ENCODE measurements around the gene RNF225. TPM values are rescaled to one million over a fixed set of nuclear protein-coding genes. Genes with fewer than 3 reads are reported as not detected.
A peak's percentile ranks its signal among the peaks of the same experiment; 100 is the strongest.

RNF225 gene
- total and polyA plus RNA-seq, 2 of the 13 experiments (the other 11 are each of a cell fraction or from before 2014, with no cell fraction given): not detected

DNA sequence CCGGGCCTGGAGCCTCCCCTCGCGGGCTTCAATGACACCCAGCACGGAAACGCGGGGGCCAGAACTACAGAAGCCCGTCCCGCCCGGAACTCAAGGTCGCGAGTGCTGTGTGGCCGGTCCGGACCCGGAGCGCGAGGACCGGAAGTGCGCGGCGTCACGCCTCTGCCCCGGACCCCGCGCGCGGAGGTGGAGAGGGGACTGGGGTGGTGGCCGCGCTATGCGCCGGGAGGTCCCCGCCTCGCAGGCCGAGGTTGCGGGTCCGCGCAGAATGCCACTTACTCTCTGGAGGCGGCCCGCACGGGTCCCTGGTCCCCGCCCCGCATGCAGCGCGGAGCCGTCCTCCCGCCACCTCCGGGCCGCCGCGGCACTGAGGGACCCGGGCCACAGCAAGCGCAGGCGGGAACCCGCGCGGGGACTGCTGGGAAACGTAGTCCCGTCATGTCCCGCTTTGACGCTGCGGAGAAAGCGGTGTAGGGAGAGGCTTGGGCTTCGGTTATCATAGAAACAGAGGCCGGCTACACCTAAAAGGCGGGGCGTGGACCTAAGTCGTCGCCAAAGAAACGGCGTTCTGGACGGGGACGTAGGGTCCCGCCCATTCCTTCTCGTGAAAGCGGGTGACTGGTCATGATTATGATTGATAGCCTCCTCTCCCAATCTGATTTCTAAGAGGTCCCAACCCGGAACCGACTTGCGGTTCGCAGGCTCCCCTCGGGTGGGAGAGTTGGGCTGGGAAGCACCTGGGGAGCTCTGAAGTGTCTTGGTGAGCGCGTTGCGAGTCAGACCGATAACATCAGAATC is 14.6 kb upstream of the RNF225 start, which contains the start of gene ZNF837 (continued):
- TF ChIP-seq ARID4A (CRISPR knock-in tag; IDR thresholded peaks at IDR 0.05; ENCODE audit: borderline replicate concordance) (peak; percentile 98), SMAD9 (CRISPR knock-in tag; IDR thresholded peaks at IDR 0.05) (no peak), ZNF124 (CRISPR knock-in tag; IDR thresholded peaks at IDR 0.05) (peak; percentile 80), ZNF574 (CRISPR knock-in tag; IDR thresholded peaks at IDR 0.05) (peak; percentile 97), FOXK1 (CRISPR knock-in tag; IDR thresholded peaks at IDR 0.05; ENCODE audit: borderline replicate concordance, low read depth) (peak; percentile 88; the same call in 1 of the 2 replicates), ZNF205 (CRISPR knock-in tag; IDR thresholded peaks at IDR 0.05) (peak; percentile 86), BHLHE40 (IDR thresholded peaks at IDR 0.05; ENCODE audit: low read length) (peak; percentile 31; the same call in 1 of the 2 replicates), ZFP90 (CRISPR knock-in tag; IDR thresholded peaks at IDR 0.05; ENCODE audit: borderline replicate concordance) (peak; percentile 96), SRF (IDR thresholded peaks at IDR 0.05; ENCODE audit: low read depth, low read length) (peak; percentile 71; the same call in 1 of the 2 replicates), AHDC1 (CRISPR knock-in tag; IDR thresholded peaks at IDR 0.05; ENCODE audit: borderline replicate concordance) (no peak), TOPORS (CRISPR knock-in tag; IDR thresholded peaks at IDR 0.05) (no peak), HES4 (CRISPR knock-in tag; IDR thresholded peaks at IDR 0.05; ENCODE audit: borderline replicate concordance) (peak; percentile 76; the same call in 1 of the 2 replicates), RNF2 (conservative IDR thresholded peaks at IDR 0.05; ENCODE audit: low read depth) (0 out of 2 replicates have a peak, but pooled peaks have one; percentile 72), ZNF619 (CRISPR knock-in tag; IDR thresholded peaks at IDR 0.05) (peak; percentile 52; the same call in 1 of the 2 replicates), MEIS2 (CRISPR knock-in tag; IDR thresholded peaks at IDR 0.05) (peak; percentile 75)
